ENCODE measurements around the gene STRN3.

STRN3 gene

GRCh38 chr14:30943694-30944093 is 82.5 kb downstream of the STRN3 start:
- no peak overlapping the region for H3K4me2 ChIP-seq (ENCODE audit: low read length)
- H3K9me3 ChIP-seq (ENCODE audit: low read length): no peaks in the 10 kb centered on the region
- no peak overlapping the region for H3K27ac ChIP-seq (ENCODE audit: low read depth, low read length, poor library complexity, severe bottlenecking)
- peaks cover 74% of the 10 kb centered on the region for H3K36me3 ChIP-seq (ENCODE audit: insufficient read depth, low read length)
- H2AFZ ChIP-seq (ENCODE audit: low read length): no peak overlapping the region
- H3K9me2 ChIP-seq (ENCODE audit: low read depth, low read length): no peaks in the 10 kb centered on the region
- H3K4me1 ChIP-seq (ENCODE audit: insufficient read depth, low read length, severe bottlenecking): no peaks in the 10 kb centered on the region
- H3K79me2 ChIP-seq (ENCODE audit: insufficient read depth, low read length): no peaks in the 10 kb centered on the region
- no peaks in the 10 kb centered on the region for H3K27me3 ChIP-seq (ENCODE audit: insufficient read depth, low read length)
- no peak for TF ChIP-seq EZH2 (IDR thresholded peaks at IDR 0.05; ENCODE audit: borderline replicate concordance, low read length)
- TF ChIP-seq CTCF (IDR thresholded peaks at IDR 0.05; ENCODE audit: low read length): no peak
- H3K4me3 ChIP-seq (ENCODE audit: low read depth, low read length, poor library complexity, severe bottlenecking): no peak overlapping the region
- no peak overlapping the region for H3K9ac ChIP-seq (ENCODE audit: low read length)
- H4K20me1 ChIP-seq (ENCODE audit: insufficient read depth, low read length): no peaks in the 10 kb centered on the region
- H3F3A ChIP-seq (ENCODE audit: insufficient read depth, low read length): no peaks in the 10 kb centered on the region

GRCh38 chr14:30940886-30941285 is 85.3 kb downstream of the STRN3 start:
- H3F3A ChIP-seq (ENCODE audit: insufficient read depth, low read length): no peaks in the 10 kb centered on the region
- no peak overlapping the region for H3K4me3 ChIP-seq (ENCODE audit: low read depth, low read length, poor library complexity, severe bottlenecking)
- H3K27ac ChIP-seq (ENCODE audit: low read depth, low read length, poor library complexity, severe bottlenecking): no peak overlapping the region
- H2AFZ ChIP-seq (ENCODE audit: low read length): no peak overlapping the region
- H3K9me3 ChIP-seq (ENCODE audit: low read length): no peaks in the 10 kb centered on the region
- H3K4me1 ChIP-seq (ENCODE audit: insufficient read depth, low read length, severe bottlenecking): no peaks in the 10 kb centered on the region
- H3K4me2 ChIP-seq (ENCODE audit: low read length): no peak overlapping the region
- H4K20me1 ChIP-seq (ENCODE audit: insufficient read depth, low read length): no peaks in the 10 kb centered on the region
- peaks cover 63% of the 10 kb centered on the region for H3K36me3 ChIP-seq (ENCODE audit: insufficient read depth, low read length)
- H3K9ac ChIP-seq (ENCODE audit: low read length): no peak overlapping the region
- H3K79me2 ChIP-seq (ENCODE audit: insufficient read depth, low read length): no peaks in the 10 kb centered on the region
- no peaks in the 10 kb centered on the region for H3K27me3 ChIP-seq (ENCODE audit: insufficient read depth, low read length)
- no peak for TF ChIP-seq CTCF (IDR thresholded peaks at IDR 0.05; ENCODE audit: low read length)
- no peak for TF ChIP-seq EZH2 (IDR thresholded peaks at IDR 0.05; ENCODE audit: borderline replicate concordance, low read length)
- H3K9me2 ChIP-seq (ENCODE audit: low read depth, low read length): no peaks in the 10 kb centered on the region

GRCh38 chr14:30938617-30939016 is 87.6 kb downstream of the STRN3 start:
- Histone ChIP-seq H3K36me3 (ENCODE audit: insufficient read depth, low read length) (peaks cover 71% of the 10 kb centered on the region), H2AFZ (ENCODE audit: low read length) (no peak overlapping the region), H3K79me2 (ENCODE audit: insufficient read depth, low read length) (no peaks in the 10 kb centered on the region), H3F3A (ENCODE audit: insufficient read depth, low read length) (no peaks in the 10 kb centered on the region), H3K27me3 (ENCODE audit: insufficient read depth, low read length) (no peaks in the 10 kb centered on the region), H4K20me1 (ENCODE audit: insufficient read depth, low read length) (no peaks in the 10 kb centered on the region), H3K9me2 (ENCODE audit: low read depth, low read length) (no peaks in the 10 kb centered on the region), H3K9ac (ENCODE audit: low read length) (no peak overlapping the region), H3K4me3 (ENCODE audit: low read depth, low read length, poor library complexity, severe bottlenecking) (no peak overlapping the region), H3K27ac (ENCODE audit: low read depth, low read length, poor library complexity, severe bottlenecking) (no peak overlapping the region), H3K4me2 (ENCODE audit: low read length) (no peak overlapping the region), H3K9me3 (ENCODE audit: low read length) (no peaks in the 10 kb centered on the region), H3K4me1 (ENCODE audit: insufficient read depth, low read length, severe bottlenecking) (no peaks in the 10 kb centered on the region)
- TF ChIP-seq CTCF (IDR thresholded peaks at IDR 0.05; ENCODE audit: low read length) (no peak), EZH2 (IDR thresholded peaks at IDR 0.05; ENCODE audit: borderline replicate concordance, low read length) (no peak)

Data from OCI-LY1 (cell line).